ENCODE data around the gene CCDC157.

Gene CCDC157

GRCh38 chr22:30383061-30383460 lies 26.3 kb downstream of the CCDC157 start (continued):
- no peak for TF ChIP-seq MEIS1 (CRISPR knock-in tag; IDR thresholded peaks at IDR 0.05; ENCODE audit: borderline replicate concordance)

- Histone ChIP-seq H3K4me1 (ENCODE audit: control insufficient read depth, insufficient read depth, low read length) (peaks cover 2% of the 10 kb centered on the region; the same call in 1 of the 2 replicates), H3K9me3 (ENCODE audit: control insufficient read depth, insufficient read depth, low read depth, low read length) (no peaks in the 10 kb centered on the region), H3K36me3 (ENCODE audit: control insufficient read depth in 2 of 2, insufficient read depth in 1 of 2, low read length in 2 of 2) (peaks cover 0 to 39% of the 10 kb centered on the region in 2 experiments; a peak in 2 of 3 replicates), H3K4me3 (ENCODE audit: low read depth, low read length) (no peak overlapping the region), H3K27ac (ENCODE audit: extremely low read depth, low read depth, low read length) (no peak overlapping the region; the same call in 1 of the 2 replicates)
- CTCF ChIA-PET: interaction anchor here (0.6 to 3.6 kb wide), 16 partner anchors 9 to 278 kb away, joined by 3 to 36 read pairs (median 4); partner anchors contain the start of genes CASTOR1, CCDC157, SEC14L2 and SF3A1
- no peak for TF ChIP-seq ZNF692 (tag by site-specific recombination; IDR thresholded peaks at IDR 0.05)
- no peak for TF ChIP-seq PRDM1 (tag by site-specific recombination; IDR thresholded peaks at IDR 0.05)
- TF ChIP-seq ZBTB17 (tag by site-specific recombination; IDR thresholded peaks at IDR 0.05): no peak
- no peak for TF ChIP-seq OSR2 (tag by site-specific recombination; IDR thresholded peaks at IDR 0.05)
- TF ChIP-seq TSHZ1 (tag by site-specific recombination; IDR thresholded peaks at IDR 0.05; ENCODE audit: borderline replicate concordance): no peak
- no peak for TF ChIP-seq ZNF140 (tag by site-specific recombination; IDR thresholded peaks at IDR 0.05)
- TF ChIP-seq KLF10 (tag by site-specific recombination; IDR thresholded peaks at IDR 0.05): no peak
- TF ChIP-seq ZEB2 (tag by site-specific recombination; IDR thresholded peaks at IDR 0.05): no peak
- TF ChIP-seq ZNF16 (tag by site-specific recombination; IDR thresholded peaks at IDR 0.05; ENCODE audit: low read depth): no peak
- no peak for TF ChIP-seq ZNF585B (tag by site-specific recombination; IDR thresholded peaks at IDR 0.05)
- no peak for TF ChIP-seq ZSCAN4 (tag by site-specific recombination; IDR thresholded peaks at IDR 0.05)
- no peak for TF ChIP-seq ZNF558 (tag by site-specific recombination; IDR thresholded peaks at IDR 0.05)
- TF ChIP-seq ZNF433 (tag by site-specific recombination; IDR thresholded peaks at IDR 0.05; ENCODE audit: low read depth): no peak
- TF ChIP-seq KLF17 (tag by site-specific recombination; IDR thresholded peaks at IDR 0.05): no peak
- no peak for TF ChIP-seq ZFP3 (tag by site-specific recombination; IDR thresholded peaks at IDR 0.05; ENCODE audit: low read depth)
- TF ChIP-seq ZNF658 (tag by site-specific recombination; IDR thresholded peaks at IDR 0.05): no peak
- no peak for TF ChIP-seq ZNF175 (tag by site-specific recombination; IDR thresholded peaks at IDR 0.05)
- no peak for TF ChIP-seq ZNF350 (tag by site-specific recombination; IDR thresholded peaks at IDR 0.05)
- POLR2A ChIA-PET: interaction anchor here (0.7 to 1.9 kb wide), 4 partner anchors 11 to 110 kb away, joined by 3 to 11 read pairs (median 4); partner anchors contain the start of genes CCDC157, SEC14L2 and SF3A1
These were observed 29.1 kb downstream of the CCDC157 start for GRCh38 chr22:30385942-30386341.
